ENCODE results near the gene LCE3A. TPM values are rescaled to one million over a fixed set of nuclear protein-coding genes. Genes with fewer than 3 reads are reported as not detected.

LCE3A gene
- polyA plus RNA-seq (2012; ENCODE audit: insufficient read length, low read depth): not detected

DNA sequence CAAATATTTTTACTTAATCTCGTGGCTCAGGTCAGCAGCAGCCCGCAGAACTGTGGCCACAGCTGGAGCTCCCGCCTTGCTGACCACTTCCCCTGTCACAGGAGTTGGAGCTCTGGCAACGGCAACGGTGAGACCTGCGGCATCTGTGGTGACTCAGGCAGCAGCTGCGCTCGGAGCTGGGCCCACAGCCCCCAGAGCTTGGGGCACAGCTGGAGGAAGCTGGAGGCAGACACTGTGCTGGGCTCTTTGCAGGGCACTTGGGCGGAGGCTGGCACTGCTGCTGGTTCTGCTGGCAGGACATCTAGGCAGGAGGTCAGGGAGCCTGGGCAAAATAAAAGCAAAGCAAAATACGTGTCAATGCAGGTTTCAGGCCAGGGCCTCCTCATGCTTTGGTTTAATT is at the start of gene LCE3A:
TSS of gene LCE3A (minus strand) at position 301 of the 400 bp plus-strand sequence. CDS start at position 301, 0 bp downstream.
- TF ChIP-seq POLR2AphosphoS5 (IDR thresholded peaks at IDR 0.05; ENCODE audit: low read depth, low read length) (no peak), SIN3A (IDR thresholded peaks at IDR 0.05; ENCODE audit: borderline replicate concordance, insufficient read depth, low read length) (no peak), FOXP2 (optimal IDR thresholded peaks at IDR 0.05; ENCODE audit: borderline replicate concordance, extremely low read depth, extremely low read length, insufficient read depth) (no peak), TAF1 (IDR thresholded peaks at IDR 0.05; ENCODE audit: borderline replicate concordance, insufficient read depth, low read length) (no peak)
- TF ChIP-seq, protein P1, sequence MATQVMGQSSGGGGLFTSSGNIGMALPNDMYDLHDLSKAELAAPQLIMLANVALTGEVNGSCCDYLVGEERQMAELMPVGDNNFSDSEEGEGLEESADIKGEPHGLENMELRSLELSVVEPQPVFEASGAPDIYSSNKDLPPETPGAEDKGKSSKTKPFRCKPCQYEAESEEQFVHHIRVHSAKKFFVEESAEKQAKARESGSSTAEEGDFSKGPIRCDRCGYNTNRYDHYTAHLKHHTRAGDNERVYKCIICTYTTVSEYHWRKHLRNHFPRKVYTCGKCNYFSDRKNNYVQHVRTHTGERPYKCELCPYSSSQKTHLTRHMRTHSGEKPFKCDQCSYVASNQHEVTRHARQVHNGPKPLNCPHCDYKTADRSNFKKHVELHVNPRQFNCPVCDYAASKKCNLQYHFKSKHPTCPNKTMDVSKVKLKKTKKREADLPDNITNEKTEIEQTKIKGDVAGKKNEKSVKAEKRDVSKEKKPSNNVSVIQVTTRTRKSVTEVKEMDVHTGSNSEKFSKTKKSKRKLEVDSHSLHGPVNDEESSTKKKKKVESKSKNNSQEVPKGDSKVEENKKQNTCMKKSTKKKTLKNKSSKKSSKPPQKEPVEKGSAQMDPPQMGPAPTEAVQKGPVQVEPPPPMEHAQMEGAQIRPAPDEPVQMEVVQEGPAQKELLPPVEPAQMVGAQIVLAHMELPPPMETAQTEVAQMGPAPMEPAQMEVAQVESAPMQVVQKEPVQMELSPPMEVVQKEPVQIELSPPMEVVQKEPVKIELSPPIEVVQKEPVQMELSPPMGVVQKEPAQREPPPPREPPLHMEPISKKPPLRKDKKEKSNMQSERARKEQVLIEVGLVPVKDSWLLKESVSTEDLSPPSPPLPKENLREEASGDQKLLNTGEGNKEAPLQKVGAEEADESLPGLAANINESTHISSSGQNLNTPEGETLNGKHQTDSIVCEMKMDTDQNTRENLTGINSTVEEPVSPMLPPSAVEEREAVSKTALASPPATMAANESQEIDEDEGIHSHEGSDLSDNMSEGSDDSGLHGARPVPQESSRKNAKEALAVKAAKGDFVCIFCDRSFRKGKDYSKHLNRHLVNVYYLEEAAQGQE (IDR thresholded peaks at IDR 0.05; ENCODE audit: insufficient read depth in 1 of 2, low read depth in 2 of 2, low read length in 2 of 2): no peak

GRCh38 chr1:152667648-152668047 is 44.7 kb upstream of the LCE3A start:
- TF ChIP-seq TAF1 (IDR thresholded peaks at IDR 0.05; ENCODE audit: borderline replicate concordance, insufficient read depth, low read length): no peak
- TF ChIP-seq, protein P1 (IDR thresholded peaks at IDR 0.05; ENCODE audit: insufficient read depth in 1 of 2, low read depth in 2 of 2, low read length in 2 of 2): no peak
- TF ChIP-seq SIN3A (IDR thresholded peaks at IDR 0.05; ENCODE audit: borderline replicate concordance, insufficient read depth, low read length): no peak
- no peak for TF ChIP-seq FOXP2 (optimal IDR thresholded peaks at IDR 0.05; ENCODE audit: borderline replicate concordance, extremely low read depth, extremely low read length, insufficient read depth)
- no peak for TF ChIP-seq POLR2AphosphoS5 (IDR thresholded peaks at IDR 0.05; ENCODE audit: low read depth, low read length)

- TF ChIP-seq, protein P1 (IDR thresholded peaks at IDR 0.05; ENCODE audit: insufficient read depth in 1 of 2, low read depth in 2 of 2, low read length in 2 of 2): no peak
These were observed 40.2 kb upstream of the LCE3A start, which contains the start of gene LCE2D for GRCh38 chr1:152663098-152663497. Gene LCE2D, plus strand, starts transcription at chr1:152663380. Its CDS starts 726 bp downstream, at chr1:152664106.

- no peak for TF ChIP-seq TAF1 (IDR thresholded peaks at IDR 0.05; ENCODE audit: borderline replicate concordance, insufficient read depth, low read length)
- TF ChIP-seq FOXP2 (optimal IDR thresholded peaks at IDR 0.05; ENCODE audit: borderline replicate concordance, extremely low read depth, extremely low read length, insufficient read depth): no peak
- TF ChIP-seq POLR2AphosphoS5 (IDR thresholded peaks at IDR 0.05; ENCODE audit: low read depth, low read length): no peak
- TF ChIP-seq, protein P1 (IDR thresholded peaks at IDR 0.05; ENCODE audit: insufficient read depth in 1 of 2, low read depth in 2 of 2, low read length in 2 of 2): no peak
- TF ChIP-seq SIN3A (IDR thresholded peaks at IDR 0.05; ENCODE audit: borderline replicate concordance, insufficient read depth, low read length): no peak
These were observed 35.7 kb upstream of the LCE3A start for GRCh38 chr1:152658649-152659048.

DNA sequence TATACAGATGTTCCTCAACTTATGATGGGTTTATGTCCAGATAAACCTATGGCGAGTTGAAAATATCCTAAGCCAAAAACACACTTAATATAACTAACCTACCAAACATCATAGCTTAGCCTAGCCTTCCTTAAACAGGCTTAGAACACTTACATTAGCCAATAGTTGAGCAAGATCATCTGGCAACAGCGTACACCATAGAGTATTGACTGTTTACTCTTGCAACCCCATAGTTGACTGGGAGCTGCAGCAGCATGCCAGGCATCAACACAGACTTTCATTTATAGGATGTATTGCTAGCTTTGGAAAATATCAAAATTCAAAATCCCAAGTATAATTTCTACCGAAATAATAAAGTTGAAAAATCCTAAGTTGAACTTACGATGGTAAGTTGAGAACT is 34.8 kb upstream of the LCE3A start:
- no peak for TF ChIP-seq SIN3A (IDR thresholded peaks at IDR 0.05; ENCODE audit: borderline replicate concordance, insufficient read depth, low read length)
- TF ChIP-seq POLR2AphosphoS5 (IDR thresholded peaks at IDR 0.05; ENCODE audit: low read depth, low read length): no peak
- TF ChIP-seq, protein P1 (IDR thresholded peaks at IDR 0.05; ENCODE audit: insufficient read depth in 1 of 2, low read depth in 2 of 2, low read length in 2 of 2): no peak
- TF ChIP-seq TAF1 (IDR thresholded peaks at IDR 0.05; ENCODE audit: borderline replicate concordance, insufficient read depth, low read length): no peak
- no peak for TF ChIP-seq FOXP2 (optimal IDR thresholded peaks at IDR 0.05; ENCODE audit: borderline replicate concordance, extremely low read depth, extremely low read length, insufficient read depth)

All from PFSK-1 (cell line).